Measurements from ENCODE around the gene GDE1.

- no peak for TF ChIP-seq CTCF (IDR thresholded peaks at IDR 0.05)
- no peak for TF ChIP-seq POLR2A (IDR thresholded peaks at IDR 0.05)
- TF ChIP-seq POLR2AphosphoS5 (IDR thresholded peaks at IDR 0.05) = no peak
- no peak for TF ChIP-seq EP300 (IDR thresholded peaks at IDR 0.05)
These were observed 43.4 kb downstream of the GDE1 start for GRCh38 chr16:19478505-19478904.
